Pons (tissue), 1 donor: Measurements from ENCODE around the gene CALD1.

Experiments
- DNase-seq: peaks from one replicate; pipeline ENCODE4 v3.0.0-alpha.2; 2016; ENCODE audit warnings: low spot score

CALD1 gene, protein sequence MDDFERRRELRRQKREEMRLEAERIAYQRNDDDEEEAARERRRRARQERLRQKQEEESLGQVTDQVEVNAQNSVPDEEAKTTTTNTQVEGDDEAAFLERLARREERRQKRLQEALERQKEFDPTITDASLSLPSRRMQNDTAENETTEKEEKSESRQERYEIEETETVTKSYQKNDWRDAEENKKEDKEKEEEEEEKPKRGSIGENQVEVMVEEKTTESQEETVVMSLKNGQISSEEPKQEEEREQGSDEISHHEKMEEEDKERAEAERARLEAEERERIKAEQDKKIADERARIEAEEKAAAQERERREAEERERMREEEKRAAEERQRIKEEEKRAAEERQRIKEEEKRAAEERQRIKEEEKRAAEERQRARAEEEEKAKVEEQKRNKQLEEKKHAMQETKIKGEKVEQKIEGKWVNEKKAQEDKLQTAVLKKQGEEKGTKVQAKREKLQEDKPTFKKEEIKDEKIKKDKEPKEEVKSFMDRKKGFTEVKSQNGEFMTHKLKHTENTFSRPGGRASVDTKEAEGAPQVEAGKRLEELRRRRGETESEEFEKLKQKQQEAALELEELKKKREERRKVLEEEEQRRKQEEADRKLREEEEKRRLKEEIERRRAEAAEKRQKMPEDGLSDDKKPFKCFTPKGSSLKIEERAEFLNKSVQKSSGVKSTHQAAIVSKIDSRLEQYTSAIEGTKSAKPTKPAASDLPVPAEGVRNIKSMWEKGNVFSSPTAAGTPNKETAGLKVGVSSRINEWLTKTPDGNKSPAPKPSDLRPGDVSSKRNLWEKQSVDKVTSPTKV

DNA sequence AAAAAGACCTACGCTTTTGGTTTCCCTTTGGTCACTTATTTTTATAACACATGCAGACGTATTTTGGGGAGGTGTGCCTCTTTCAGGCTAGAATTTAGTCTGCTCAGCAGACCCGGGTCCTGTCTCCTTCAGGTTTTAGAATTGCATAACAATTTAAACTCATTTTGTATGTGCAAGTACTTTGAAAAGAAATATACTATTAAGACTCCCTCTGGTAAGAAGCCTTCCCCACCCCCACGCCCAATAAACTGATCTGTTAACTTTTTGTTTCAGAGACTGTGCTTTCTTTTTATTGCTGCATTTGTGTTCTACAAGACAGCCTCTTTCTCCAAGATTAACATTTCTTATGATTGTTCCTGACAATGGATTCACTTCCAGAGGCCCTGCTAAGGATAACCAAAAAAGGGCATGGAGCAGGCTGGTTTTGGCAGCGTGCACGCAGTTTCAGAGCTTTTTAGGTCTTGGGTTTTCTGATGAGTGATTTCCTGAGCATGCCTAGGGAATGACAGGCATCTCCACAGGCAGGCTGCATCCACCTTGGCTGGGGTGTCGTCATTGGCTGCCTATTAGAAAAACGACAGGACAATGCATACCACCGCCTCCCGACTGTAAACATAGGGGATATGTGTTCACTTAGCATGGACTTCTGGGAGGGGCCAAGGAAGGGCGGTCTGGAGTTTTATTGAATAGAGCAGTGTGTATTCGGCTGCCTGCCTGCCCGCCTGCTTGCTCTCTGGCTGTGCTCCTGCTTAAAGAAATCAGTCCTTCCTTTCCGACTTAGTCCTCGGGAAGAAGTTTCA, at the start of gene CALD1:
CALD1 (plus strand) TSS at position 694 of the 800 bp plus-strand sequence. CDS start 88,100 bp downstream, outside the sequence.
- peak; percentile 36 for DNase-seq

DNA sequence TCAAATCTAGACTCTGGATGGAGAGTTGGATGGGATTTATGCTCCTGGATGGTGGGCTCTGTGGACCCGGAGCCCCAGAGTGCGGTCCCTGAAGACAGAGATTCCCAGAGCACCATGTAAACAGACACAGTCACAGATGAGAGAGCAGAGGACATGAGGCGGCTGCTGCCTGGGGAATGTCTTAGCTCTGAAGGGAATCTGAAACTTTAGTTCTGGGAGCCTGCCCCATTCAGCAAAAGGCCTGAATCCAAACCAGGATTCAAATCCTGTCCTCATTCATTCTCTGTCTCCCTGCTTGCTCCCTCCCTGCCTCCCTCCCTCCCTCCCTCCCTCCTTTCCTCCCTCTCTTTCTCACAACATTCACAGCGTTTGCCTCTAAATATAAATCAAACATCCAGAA, 49.5 kb upstream of the CALD1 start:
- DNase-seq = no peak

DNA sequence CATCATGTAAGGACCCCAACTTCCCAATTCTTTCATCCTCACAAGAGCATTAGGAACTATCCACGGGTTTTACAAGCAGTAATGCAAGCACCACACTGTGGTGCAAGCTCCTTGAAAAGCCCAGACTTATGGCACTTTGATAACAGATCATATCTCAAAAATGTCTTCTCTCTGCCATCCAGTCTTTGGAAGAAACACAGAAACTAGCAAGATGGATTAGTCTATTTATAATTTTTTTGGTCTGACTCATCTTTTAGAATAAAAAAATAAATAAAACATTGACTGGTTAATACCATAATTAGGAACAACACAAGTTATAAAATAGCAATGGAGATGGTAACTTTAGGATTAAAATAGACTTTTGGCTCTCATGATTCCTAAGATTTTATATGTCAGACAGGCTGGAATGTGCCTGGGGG, 49.0 kb upstream of the CALD1 start:
- DNase-seq = no peak

DNA sequence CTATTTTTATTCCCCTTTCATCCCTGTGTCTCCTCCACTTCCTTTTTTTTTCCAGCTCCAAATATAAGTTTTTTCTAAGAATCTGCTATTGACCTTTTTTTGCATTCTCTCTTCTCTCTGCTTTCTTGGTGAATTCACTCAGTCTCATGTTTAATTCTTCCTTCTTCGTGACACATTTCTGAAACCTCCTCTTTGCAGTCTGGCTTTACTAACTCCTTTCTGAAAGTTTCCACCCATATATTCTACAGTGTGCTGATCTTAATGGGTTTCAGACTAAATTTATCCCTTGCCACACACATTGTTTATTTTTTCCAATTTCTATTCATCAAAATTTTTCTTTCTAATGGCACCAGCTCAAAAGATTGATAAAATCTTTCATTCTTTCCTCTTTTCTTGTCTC, 47.8 kb upstream of the CALD1 start:
- no peak for DNase-seq

DNA sequence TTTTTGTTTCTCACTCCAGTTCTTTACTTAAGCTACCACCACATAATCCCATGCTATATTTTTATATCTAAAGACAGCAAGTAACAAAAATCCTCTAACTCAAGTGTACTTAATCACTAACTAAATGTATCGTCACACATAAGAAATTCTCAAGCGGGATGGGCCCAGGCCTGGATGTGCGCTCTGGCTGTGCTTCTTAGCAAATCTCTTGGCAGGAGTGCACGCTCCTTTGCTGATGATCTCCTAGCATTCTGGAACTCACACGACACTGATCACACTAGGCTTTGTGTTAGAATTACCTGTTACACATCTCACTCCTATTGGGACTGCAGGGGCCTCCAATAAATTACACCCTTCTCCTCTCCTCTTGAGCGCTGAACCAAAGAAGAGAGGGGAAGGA, 46.7 kb upstream of the CALD1 start:
- DNase-seq = no peak

DNA sequence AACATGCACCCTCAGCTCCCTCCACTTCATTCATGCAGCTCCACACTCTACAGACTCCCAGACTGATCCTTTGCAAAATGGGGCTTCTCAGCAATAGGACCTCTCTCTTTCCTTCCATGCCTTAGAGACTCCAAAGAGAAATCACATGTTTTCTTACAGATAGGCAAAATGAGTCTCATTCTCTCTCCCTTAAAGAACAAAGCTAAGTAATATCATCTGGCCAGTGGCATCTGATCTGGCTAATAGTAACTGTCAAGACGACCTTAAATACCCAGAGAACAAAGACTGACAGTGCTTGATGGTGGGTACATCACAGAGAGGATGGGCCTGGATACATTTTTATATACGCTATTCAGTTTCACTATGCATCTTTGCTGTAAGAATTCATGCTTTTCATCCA, 43.1 kb upstream of the CALD1 start:
- no peak for DNase-seq

DNA sequence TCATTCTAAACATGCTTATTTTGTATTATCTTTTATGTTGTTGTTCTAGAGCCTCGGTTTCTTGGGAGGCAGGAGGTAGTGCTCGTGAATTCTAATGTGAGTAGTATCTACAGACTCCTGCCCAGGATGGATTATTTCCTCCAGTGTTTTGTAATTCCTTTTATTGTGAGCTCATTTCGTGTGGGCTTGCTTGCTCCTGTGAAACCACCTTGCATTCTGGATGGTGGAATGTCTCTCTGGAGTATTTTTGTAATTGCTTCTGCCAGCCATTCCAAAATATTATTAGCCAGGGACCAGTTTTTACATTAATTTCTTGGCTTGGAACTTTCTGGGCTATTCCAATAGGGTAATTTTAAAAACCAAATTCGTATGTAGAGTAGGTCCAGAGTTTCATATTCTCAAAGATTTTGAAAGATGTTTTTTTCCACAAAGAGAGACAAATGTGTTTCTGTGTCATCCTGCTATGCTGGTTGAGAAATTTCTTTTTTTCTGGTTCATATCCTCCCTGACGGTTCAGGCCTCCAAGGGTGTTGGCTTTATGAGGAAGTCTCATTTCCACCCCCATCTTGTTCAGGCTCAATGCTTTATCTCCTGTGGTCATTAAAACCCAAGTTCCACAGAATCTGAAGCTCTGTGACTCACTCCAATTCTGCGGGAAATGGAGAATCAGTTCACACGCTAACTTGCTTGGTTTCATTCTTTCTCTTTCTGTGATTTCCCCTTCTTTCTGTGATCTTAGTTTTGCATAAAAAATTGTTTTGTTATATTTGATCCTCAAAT, 41.7 kb upstream of the CALD1 start:
- DNase-seq = no peak

DNA sequence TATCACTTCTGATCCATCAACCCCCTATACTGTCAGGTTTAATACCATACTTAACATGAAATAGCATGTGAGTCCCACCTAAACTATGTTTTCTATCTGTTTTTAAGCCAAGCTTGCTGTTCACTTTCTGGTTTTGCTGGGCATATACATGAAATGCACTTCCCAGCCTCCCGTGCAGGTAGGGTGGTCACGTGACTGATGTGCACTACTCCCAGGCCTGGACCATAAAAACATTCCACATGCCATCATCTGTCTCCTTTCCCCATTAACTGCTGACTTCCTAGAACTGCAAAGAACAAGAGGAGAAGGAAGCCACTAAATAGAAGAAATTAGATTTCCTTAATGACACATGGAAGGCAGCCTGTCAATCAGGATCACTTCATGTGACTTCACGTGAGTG, 40.1 kb upstream of the CALD1 start:
- no peak for DNase-seq

DNA sequence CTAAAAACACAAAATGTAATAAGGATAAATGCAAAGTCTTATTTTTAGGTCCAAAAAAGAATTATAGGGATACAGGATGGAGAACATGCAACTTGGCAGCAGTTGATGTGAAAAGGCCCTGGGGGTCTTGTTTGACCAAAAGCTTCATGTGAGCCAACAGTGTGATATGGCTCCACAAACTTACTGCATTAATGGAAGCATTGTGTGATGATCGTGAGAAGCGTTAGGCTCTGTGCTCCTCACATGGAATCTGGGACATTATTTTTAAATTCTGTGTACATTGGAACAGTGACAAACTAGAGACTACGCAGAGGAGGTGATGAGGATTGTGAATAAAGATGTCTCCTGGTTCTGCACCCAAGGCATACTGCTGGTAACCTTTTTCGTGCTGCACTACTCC, 39.1 kb upstream of the CALD1 start:
- no peak for DNase-seq

DNA sequence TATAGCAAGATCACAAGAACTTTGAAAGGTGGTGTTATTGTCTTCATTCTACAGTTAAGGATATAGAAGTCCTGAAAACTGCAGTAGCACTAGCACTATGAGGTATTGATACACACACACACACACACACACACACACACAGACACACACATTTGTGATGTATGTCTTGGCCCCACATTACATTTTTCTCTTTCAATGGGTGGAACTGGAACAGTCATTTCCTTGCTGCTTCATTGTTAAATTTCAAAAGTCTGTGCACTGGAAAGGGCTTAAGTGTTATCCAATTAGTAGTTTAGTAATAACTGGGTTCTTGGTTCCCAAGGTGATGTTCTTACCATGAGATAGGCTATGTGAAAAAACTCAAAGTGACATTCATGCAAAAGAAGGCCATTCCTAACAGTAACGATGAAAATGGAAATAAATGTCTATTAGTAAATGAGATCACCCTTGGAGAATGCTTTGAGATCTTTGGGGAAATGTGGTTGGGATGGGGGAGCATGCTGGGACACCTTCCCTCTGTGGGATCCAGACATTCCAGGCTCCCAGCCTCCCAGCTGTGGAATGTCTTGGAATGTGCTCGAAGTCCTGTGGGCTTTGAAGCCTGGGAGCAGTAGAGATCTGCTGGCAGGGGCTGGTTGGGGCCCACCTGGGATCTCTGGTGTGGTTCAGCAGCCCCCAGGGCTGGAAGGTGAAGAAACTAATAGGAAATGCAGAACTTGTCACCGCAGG, 37.4 kb upstream of the CALD1 start:
- no peak for DNase-seq

DNA sequence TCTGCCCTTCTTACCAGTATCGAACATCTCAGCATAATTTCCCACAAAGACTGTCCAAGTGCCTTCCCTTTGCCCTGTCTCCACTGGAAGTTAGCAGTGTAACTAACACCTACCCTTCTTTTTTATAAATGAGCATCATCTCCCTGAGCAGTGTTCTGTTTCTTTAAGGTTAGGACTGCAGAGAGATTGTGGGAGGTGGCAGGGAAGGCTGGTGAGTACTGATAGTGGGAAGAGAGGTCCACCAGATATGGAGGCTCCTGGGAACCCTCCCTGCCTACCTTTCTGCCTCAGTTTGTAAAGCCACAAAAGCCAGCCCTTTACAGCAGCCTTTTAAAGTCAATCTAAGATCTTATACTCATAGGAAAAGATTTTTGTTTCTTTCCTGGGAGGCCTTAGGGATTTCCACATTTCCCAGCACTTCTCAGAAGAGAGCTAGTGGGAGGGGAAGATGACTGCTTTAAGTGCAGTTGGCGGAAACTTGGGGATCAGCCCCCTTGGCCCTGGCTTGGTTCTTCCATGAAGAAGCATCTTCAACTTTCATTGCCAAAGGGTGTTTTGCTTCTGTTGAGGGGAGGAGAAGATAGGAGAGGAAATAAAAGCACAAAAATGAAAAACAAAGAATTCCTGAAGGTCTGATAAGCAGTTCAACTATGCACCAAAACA, 36.6 kb upstream of the CALD1 start:
- no peak for DNase-seq

DNA sequence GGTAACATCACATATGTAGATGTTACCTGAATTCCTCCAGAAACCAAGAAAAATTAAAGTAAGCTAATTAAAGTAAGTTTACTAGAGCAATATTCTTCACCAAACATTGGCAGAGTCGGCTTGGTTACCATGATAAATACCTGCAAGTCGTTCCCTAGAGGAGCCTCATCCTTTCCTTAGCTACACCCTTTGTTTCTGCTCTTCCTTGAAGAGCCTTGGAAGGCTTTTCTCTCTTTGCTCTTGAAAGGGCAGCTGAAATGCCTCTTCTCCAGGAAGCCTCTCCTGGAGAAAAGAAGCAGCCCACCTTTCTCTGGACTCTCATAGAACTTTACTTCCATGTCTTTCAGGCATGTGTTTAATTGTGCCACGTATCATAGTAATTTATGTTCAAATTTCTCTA, 34.9 kb upstream of the CALD1 start:
- no peak for DNase-seq

DNA sequence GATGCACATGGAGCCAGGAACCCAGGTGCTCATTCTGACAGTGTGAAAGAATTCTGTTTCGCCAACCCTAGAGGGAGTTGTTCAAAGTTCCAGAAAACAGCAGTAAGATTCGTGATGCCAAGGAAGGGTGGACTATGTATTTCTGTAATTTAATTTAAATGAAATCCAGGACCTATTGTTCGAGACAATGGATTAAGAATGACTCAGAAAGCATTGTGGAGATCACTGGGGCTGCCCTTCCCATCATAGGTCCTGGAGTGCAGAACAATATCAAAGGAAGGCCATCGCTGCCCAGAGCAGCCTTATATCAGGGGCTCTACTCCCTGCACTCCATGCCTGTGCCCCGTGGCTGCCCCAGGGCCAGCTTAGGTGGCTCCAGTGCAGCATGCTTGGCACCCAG, 32.1 kb upstream of the CALD1 start:
- no peak for DNase-seq

DNA sequence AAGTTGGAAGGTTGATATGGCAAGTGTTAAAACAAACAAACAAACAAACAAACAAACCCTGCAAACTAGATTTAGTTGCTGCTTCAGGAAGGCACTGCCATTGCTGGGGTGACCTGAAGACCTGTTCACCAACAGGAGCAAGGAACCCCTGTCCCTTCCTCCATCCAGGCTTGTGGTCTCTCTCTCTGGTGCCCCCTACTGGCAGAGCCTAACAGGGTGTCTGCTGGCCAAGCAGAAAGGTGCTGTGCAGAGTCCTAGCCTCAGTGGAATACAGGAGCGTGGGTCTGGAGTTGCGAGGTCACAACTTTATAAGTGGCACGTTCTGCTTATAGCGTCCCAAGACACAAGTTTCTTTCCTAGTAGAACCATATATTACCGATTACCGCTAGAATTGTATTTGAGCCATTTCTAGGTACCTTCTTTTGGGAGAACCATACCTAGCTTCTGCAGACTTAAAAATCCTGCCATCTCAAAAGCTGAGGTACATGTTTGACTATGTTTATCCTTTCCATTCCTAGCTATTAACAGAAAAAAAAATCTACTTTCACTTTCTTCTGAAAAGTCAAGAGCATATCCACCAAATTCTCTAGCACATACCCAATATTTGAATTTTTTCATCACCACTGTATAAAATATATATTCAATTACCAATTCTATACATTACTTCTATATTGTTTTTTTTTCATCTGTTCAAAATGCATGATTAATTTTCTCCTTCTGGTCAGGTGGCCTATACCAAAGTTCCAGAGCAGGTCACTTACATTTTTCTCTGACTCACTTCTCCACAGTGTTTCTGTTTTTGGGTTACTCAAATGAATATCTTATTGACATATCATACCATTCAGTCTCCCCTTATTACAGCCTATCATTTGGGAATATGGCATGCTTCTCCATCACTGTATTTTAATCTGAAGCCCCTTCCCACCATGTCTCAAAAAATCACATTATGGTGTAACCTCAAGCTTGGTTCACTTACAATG, 29.1 kb upstream of the CALD1 start:
- peak; percentile 45 for DNase-seq

DNA sequence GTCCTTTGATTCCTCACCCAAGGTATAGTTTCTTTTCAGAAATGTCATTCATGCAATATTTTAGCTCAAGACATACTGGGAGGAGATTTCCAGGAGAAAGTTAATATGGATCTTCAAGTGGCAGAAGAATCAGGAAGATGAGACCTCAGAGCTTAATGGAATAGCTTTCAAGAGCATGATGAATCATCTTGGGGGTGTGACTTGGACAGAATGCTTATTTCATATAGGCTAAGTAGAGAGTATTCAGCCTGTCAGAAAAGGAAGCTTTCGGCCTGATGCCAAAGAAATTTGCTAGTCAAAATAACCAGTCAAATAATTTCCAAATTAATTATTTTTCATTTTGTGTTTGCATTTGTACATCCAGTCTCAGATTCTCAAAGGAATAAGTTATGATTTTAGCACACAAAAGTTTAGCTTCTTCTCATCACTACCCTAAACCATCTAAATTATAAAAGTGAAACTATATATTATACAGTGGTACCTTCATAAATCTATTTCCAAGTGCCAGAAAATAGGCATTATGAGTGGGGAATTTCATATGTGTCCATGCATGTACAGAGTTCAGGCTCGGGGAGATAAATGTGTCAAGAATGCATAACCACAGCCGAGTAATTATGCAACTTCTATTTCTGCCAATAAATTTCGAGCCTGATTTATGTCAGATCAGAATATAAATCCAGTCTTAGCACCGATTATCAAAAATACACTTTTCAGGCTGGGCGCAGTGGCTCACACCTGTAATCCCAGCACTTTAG, 27.3 kb upstream of the CALD1 start:
- no peak for DNase-seq

DNA sequence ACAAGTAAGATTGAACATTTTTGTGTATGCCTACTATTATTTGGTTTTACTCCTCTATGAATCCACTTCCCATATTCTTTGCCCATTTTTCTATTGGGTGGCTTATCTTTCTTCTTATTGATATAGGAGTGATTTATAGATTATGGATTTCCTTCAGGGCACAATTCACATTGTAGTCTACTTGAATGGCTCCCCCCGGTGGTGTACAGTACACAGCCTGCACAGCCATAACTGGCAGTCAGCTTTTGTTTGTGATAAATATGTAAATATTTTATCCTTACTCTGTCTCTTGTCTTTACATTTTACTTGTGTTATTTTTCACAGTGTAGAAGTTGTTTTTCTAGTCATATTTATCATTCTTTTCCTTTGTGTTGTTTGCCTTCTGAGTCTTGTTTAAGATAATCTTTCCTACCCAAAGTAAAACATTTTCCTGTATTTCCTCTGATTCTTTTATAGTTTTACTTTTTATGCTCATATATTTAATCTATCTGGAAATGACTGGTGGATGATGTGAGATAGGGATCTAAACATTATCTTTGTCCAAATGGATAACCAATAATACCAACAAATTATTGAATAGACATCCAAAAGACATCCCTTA, 23.9 kb upstream of the CALD1 start:
- no peak for DNase-seq

DNA sequence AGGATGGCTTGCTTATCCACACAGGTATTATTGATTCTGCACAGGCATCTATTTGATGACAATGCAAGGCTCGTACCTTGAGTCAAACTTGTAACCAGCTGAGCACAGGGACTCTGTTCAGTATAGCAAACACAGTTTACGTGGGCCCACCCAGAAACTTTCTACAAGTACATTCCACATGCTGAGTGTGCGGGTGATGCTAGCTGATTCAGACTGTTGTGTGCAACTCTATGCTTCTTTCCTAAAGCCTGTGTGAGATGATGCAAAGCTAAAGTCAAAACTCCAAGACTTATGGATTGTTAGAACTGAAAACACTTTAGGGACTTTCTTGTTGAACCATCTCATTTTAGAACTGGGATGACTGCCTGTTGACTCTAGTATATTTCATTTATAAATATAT, 21.5 kb upstream of the CALD1 start:
- DNase-seq = no peak

DNA sequence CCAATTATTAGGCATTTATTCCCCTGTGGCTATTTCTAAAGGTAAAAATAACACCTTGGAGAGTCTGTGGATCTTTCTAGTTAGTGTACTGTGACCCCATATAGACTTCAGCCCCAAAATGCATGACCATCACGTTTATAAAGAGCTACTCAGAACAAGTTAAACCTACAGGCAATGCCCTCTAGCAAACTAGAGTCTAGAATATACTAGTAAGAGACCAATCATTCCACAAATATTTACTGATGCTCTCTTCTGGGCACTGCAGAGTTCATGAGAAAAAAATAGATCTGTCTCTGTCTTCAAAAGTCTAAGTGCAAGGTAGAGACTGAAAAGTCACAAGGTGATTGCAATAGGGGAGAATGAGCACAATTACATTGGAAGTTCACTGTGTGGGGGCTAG, 20.5 kb upstream of the CALD1 start:
- DNase-seq = no peak
